ENCODE results near the gene NKD1. TPM values are rescaled to one million over a fixed set of nuclear protein-coding genes. Genes with fewer than 3 reads are reported as not detected.

The NKD1 gene
- total RNA-seq, 1 donor from 2014 or later, result 63.0 TPM

GRCh38 chr16:50692644-50692998 lies 144.4 kb downstream of the NKD1 start:
- DNase-seq (ENCODE audit: low spot score in 2 of 2, unreplicated experiment in 2 of 2), result no peak
- Mint-ChIP-seq H3K9me3 (no peaks in the 10 kb centered on the region), H3K4me1 (peaks cover 6% of the 10 kb centered on the region), H3K27ac (no peak overlapping the region), H3K27me3 (ENCODE audit: low read depth) (peaks cover 56% of the 10 kb centered on the region), H3K4me3 (peak overlapping the region; percentile 22), H3K36me3 (no peaks in the 10 kb centered on the region)
- TF ChIP-seq CTCF (IDR thresholded peaks at IDR 0.05; ENCODE audit: unreplicated experiment), result no peak

GRCh38 chr16:50692999-50693781 lies 145.0 kb downstream of the NKD1 start, which contains the start of gene NOD2:
NOD2 (plus strand) TSS chr16:50693606; CDS start chr16:50699496, 5,890 bp downstream.
- DNase-seq (ENCODE audit: low spot score in 2 of 2, unreplicated experiment in 2 of 2), result no peak
- Mint-ChIP-seq H3K27ac (no peak within 1 kb of the TSS), H3K36me3 (no peaks in the 10 kb centered on the region), H3K27me3 (ENCODE audit: low read depth) (peaks cover 54% of the 10 kb centered on the region), H3K4me1 (peaks cover 6% of the 10 kb centered on the region), H3K9me3 (no peaks in the 10 kb centered on the region), H3K4me3 (peak within 1 kb of the TSS; percentile 42)
- TF ChIP-seq CTCF (IDR thresholded peaks at IDR 0.05; ENCODE audit: unreplicated experiment), result no peak

GRCh38 chr16:50694206-50694605 lies 146.0 kb downstream of the NKD1 start:
- TF ChIP-seq CTCF (IDR thresholded peaks at IDR 0.05; ENCODE audit: unreplicated experiment), result no peak
- H3K36me3 Mint-ChIP-seq, result no peaks in the 10 kb centered on the region
- H3K4me1 Mint-ChIP-seq, result peaks cover 6% of the 10 kb centered on the region
- no peaks in the 10 kb centered on the region for H3K9me3 Mint-ChIP-seq
- H3K4me3 Mint-ChIP-seq, result peak overlapping the region; percentile 42
- peaks cover 51% of the 10 kb centered on the region for H3K27me3 Mint-ChIP-seq (ENCODE audit: low read depth)
- DNase-seq (ENCODE audit: low spot score in 2 of 2, unreplicated experiment in 2 of 2), result no peak
- no peak overlapping the region for H3K27ac Mint-ChIP-seq

- Mint-ChIP-seq H3K27me3 (ENCODE audit: low read depth) (peaks cover 54% of the 10 kb centered on the region), H3K36me3 (no peaks in the 10 kb centered on the region), H3K27ac (no peak overlapping the region), H3K9me3 (no peaks in the 10 kb centered on the region), H3K4me1 (peaks cover 6% of the 10 kb centered on the region), H3K4me3 (no peak overlapping the region)
- no peak for DNase-seq (ENCODE audit: low spot score in 2 of 2, unreplicated experiment in 2 of 2)
- no peak for TF ChIP-seq CTCF (IDR thresholded peaks at IDR 0.05; ENCODE audit: unreplicated experiment)
Measured at GRCh38 chr16:50695017-50696000, 147.1 kb downstream of the NKD1 start.

- no peak overlapping the region for H3K4me3 Mint-ChIP-seq
Measured at GRCh38 chr16:50696126-50696525, 147.9 kb downstream of the NKD1 start.

More at GRCh38 chr16:50696126-50696525, 147.9 kb downstream of the NKD1 start:
- H3K27ac Mint-ChIP-seq, result no peak overlapping the region
- no peaks in the 10 kb centered on the region for H3K36me3 Mint-ChIP-seq
- H3K27me3 Mint-ChIP-seq (ENCODE audit: low read depth), result peaks cover 47% of the 10 kb centered on the region
- peaks cover 6% of the 10 kb centered on the region for H3K4me1 Mint-ChIP-seq
- DNase-seq (ENCODE audit: low spot score in 2 of 2, unreplicated experiment in 2 of 2), result no peak
- TF ChIP-seq CTCF (IDR thresholded peaks at IDR 0.05; ENCODE audit: unreplicated experiment), result no peak
- no peaks in the 10 kb centered on the region for H3K9me3 Mint-ChIP-seq

Measured in mesothelial cell of epicardium (in vitro differentiated cells).